Thyroid gland (tissue), 4 donors: Measurements from ENCODE around the gene GALNT2. TPM values are rescaled to one million over a fixed set of nuclear protein-coding genes. Genes with fewer than 3 reads are reported as not detected.

Experiments
- DNase-seq, 2 donors: peaks; one replicate each; pipeline ENCODE4 v3.0.0-alpha.2; 2019
- H3K27ac ChIP-seq, 3 donors: fragments of 200-600 bp; sonication (generic); 1 replicate in 2 of 3; 2 replicates in 1 of 3; pipeline ENCODE4 v1.5.1; 2016 to 2019; ENCODE audit warnings: mild to moderate bottlenecking in 1 of 3, moderate library complexity in 1 of 3
- H3K27me3 ChIP-seq: fragments of 200-600 bp; sonication (generic); one replicate; pipeline ENCODE4 v1.5.1; 2019
- H3K36me3 ChIP-seq, 2 donors: fragments of 200-600 bp; sonication (generic); one replicate each; pipeline ENCODE4 v1.5.1; 2016 to 2019
- H3K4me1 ChIP-seq, 2 donors: fragments of 200-600 bp; sonication (generic); one replicate each; pipeline ENCODE4 v1.5.1; 2017 to 2019
- H3K4me3 ChIP-seq, 3 donors: fragments of 200-600 bp; sonication (generic); replicated peaks in 1 of 3; 1 replicate in 2 of 3; 2 replicates in 1 of 3; pipeline ENCODE4 v1.5.1; 2016; ENCODE audit warnings: mild to moderate bottlenecking in 1 of 3
- H3K9me3 ChIP-seq: fragments of 200-600 bp; sonication (generic); one replicate; pipeline ENCODE4 v1.5.1; 2017
- CTCF ChIP-seq, 6 experiments: fragments of 200-600 bp in 3 of 6; fragments of 450-650 bp in 3 of 6; sonication (generic) in 3 of 6; IDR thresholded peaks; one replicate each; pipeline ENCODE4 v1.5.1; 2016 to 2019; ENCODE audit warnings: antibody characterized with exemption in 6 of 6, mild to moderate bottlenecking in 2 of 6, inconsistent platforms in 1 of 6, moderate library complexity in 1 of 6
- POLR2A ChIP-seq, 2 donors: fragments of 450-650 bp; IDR thresholded peaks; one replicate each; pipeline ENCODE4 v1.6.1; 2017; ENCODE audit warnings: antibody characterized with exemption in 2 of 2, mild to moderate bottlenecking in 2 of 2, moderate library complexity in 1 of 2
- WGBS, 2 donors: methylation state at CpG; one replicate each; pipeline ENCODE4 v1.1.5; 2017; 5-methylcytosine and 5-hydroxymethylcytosine counted together
- intact Hi-C: fragments of 100-400 bp; cut with DNase I; formaldehyde crosslinking; loops from one replicate; pipeline ENCODE4 v1.15.1; 2023
- total RNA-seq, 4 donors: library from RNA; depleted of rRNA; stranded (reverse); fragments of >200 nt; gene quantifications; one replicate each; pipeline ENCODE4 v1.2.3, GENCODE V29; 2016

Gene GALNT2
- total RNA-seq, 4 donors from 2014 or later, result 26.2 to 48.9 (median 42.3) TPM

DNA sequence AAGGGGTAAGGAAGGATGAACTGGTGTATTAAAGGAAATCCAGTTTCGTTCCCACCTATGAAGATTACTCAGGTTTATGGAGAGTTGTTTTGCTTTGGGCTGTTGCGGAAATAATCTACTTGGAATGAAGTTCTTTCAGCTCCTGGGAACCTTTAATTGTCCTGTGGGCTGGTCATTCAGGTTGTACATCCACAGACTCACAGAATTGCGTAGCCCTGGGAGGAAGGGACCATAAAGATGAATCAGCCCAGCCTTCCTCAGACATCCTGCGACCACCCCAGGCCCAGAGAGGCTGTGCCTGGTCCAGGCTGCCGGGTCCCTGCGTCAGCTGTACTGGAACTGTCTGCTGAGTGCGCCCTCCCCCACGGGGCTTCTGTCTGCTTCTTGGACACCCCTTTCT lies 72.7 kb downstream of the GALNT2 start:
- Histone ChIP-seq H3K36me3 (no peaks in the 10 kb centered on the region), H3K4me3 (no peak overlapping the region), H3K9me3 (no peaks in the 10 kb centered on the region), H3K4me1 (peaks cover 17 to 42% of the 10 kb centered on the region in 2 donors), H3K27me3 (no peaks in the 10 kb centered on the region), H3K27ac (no peak overlapping the region)
- WGBS, 2 donors, result 88 to 93% methylated on average over 8 of the region's 8 CpGs
- TF ChIP-seq CTCF (IDR thresholded peaks at IDR 0.05), result no peak
- no peak for TF ChIP-seq POLR2A (IDR thresholded peaks at IDR 0.05)
- DNase-seq, result no peak
- intact Hi-C loops, result no loop called here

DNA sequence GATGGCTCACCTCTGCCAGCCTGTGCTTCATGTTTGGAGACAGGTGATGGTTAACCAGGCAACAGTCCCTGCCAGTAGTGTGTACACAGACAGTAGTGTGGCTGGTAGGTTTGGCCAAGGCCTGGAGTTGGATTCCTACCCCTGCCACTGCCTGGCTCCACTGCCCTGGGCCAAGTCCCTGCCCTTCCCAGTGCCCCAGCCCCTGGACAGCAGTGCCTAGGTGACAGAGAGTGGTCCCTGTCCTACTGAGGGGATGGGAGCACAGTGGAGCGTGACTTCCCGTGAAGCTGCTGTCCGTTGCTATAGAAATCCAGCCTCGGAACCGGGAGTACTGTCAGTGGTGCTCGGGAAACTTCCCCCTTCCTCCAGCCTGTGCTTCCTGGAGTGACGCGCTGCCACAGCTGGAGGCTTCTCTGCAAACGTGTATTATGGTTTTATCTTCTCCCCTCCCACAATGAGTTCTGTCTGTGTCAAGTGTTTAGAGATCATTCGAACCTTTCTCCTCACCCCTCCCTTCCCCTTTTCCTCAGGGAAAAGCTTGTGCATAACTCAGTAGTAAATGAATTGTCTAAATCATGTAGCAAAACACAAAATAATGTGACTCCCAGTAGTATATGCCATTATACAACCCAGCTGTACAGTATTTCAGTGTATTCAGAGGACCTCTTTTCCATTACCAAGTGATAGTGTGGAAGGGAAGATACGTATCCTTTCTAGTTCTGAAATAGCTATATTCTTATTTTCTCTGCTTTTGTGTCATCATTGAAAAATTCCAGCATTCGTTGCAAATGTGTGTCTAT lies 73.4 kb downstream of the GALNT2 start:
- no peaks in the 10 kb centered on the region for H3K9me3 ChIP-seq
- TF ChIP-seq CTCF (IDR thresholded peaks at IDR 0.05) (no peak), POLR2A (IDR thresholded peaks at IDR 0.05) (no peak)
- H3K4me1 ChIP-seq, result peaks cover 17 to 42% of the 10 kb centered on the region in 2 donors
- no peaks in the 10 kb centered on the region for H3K36me3 ChIP-seq
- intact Hi-C loops, result no loop called here
- H3K4me3 ChIP-seq, result no peak overlapping the region
- no peaks in the 10 kb centered on the region for H3K27me3 ChIP-seq
- no peak overlapping the region for H3K27ac ChIP-seq
- no peak for DNase-seq
- 64 to 80% methylated on average over 12 of the region's 12 CpGs for WGBS, 2 donors

DNA sequence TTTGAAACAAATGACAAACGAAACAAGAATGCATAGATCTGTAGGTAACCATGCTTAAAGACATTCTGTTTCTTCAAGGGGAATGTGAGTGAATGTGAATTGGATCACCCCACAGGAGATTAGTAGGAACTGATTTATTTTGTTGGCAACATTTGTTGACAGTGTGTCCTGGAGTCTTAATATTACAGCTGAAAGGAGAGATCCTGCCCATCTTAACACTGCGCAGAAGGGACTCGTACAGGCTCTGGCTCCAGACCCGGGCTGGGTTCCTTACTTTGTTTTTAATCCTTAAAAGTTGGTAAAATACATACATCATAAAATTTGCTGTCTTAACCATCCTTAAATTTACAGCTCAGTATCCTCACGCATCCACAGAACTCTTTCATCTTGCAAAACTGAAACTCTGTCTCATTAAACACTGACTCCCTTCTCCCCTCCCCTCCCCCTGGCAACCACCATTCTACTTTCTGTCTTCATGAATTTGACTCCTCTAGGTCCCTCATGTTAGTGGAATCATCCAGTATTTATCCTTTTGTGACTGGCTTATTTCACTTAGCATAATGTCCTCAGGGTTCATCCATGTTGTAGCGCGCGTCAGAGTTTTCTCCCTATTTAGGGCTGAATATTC lies 74.1 kb downstream of the GALNT2 start:
- WGBS, 2 donors, result 96% methylated on average over 8 of the region's 8 CpGs
- H3K27me3 ChIP-seq, result no peaks in the 10 kb centered on the region
- H3K4me3 ChIP-seq, result no peak overlapping the region
- intact Hi-C loops, result no loop called here
- DNase-seq, result no peak
- H3K4me1 ChIP-seq, result peaks cover 17 to 36% of the 10 kb centered on the region in 2 donors
- H3K36me3 ChIP-seq, result no peaks in the 10 kb centered on the region
- TF ChIP-seq CTCF (IDR thresholded peaks at IDR 0.05), result no peak
- TF ChIP-seq POLR2A (IDR thresholded peaks at IDR 0.05), result no peak
- no peak overlapping the region for H3K27ac ChIP-seq
- H3K9me3 ChIP-seq, result no peaks in the 10 kb centered on the region

DNA sequence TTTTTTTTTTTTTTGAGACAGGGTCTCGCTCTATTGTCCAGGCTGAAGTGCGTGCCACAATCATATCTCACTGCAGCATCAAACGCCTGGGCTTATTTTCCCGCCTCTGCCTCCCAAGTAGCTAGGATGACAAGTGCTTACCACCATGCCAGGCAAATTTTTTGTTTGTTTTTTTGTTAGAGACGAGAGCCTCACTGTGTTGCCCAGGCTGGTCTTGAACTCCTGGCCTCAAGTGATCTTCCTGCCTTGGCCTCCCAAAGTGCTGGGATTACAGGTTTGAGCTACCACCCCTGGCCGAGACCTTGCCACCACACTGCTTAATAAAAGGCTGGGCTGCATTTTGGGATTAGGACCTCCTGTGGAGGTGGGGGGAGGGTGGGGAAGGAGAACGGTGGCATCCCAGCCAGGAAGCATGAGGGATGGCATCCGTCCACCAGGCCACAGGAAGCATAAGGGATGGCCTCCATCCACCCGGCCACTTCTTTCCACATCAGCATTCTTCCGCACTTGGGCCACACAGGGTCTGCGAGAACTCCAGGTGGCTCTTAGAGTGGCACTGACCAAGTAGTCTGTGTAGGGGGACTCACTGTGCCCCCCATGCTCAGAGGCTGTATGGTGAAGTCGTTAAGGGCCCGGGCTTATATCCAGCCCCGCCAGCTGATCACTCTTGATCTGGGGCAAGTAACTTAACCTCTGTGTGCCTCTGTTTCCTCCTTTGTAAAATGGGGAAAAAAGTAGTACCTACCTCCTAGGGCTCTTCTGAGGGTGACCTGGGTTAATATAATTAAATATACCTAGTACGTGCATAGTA lies 75.0 kb downstream of the GALNT2 start:
- intact Hi-C loops, result no loop called here
- Histone ChIP-seq H3K4me1 (peaks cover 15 to 36% of the 10 kb centered on the region in 2 donors), H3K27me3 (no peaks in the 10 kb centered on the region), H3K27ac (no peak overlapping the region), H3K9me3 (no peaks in the 10 kb centered on the region), H3K36me3 (no peaks in the 10 kb centered on the region), H3K4me3 (no peak overlapping the region)
- TF ChIP-seq CTCF (IDR thresholded peaks at IDR 0.05), result no peak
- no peak for TF ChIP-seq POLR2A (IDR thresholded peaks at IDR 0.05)
- DNase-seq, result no peak
- WGBS, 2 donors, result 79 to 89% methylated on average over 15 of the region's 15 CpGs
